Activated gamma-delta T cell (primary cell): Measurements from ENCODE around the gene ITGA1.
"Not testable (repeated sequence)": the region's sequence is repeated elsewhere in the genome, so short reads cannot be mapped to it uniquely, and the experiment has no call there.

Source experiments
- DNase-seq: peaks from one replicate; lab custom pipeline; 2025; lab: John Stamatoyannopoulos, UW

ITGA1 gene

DNA sequence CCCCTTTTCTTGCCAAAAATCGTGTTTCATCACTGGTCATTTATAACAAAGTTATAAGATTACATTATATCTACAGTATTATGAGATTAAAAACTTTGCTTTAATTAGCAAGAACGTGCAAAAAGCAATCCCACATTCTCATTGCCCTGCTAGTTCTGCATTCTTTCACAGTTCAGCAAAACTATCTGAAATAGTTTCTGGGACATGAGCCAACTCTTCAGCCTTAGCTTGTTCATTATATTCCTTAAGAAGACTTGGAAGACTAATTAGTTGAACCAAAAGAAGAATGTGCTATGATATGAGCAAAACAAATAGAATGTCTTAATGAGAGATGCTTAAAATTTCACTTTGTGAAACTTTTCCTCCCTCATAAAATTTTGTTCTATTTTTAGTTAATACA is 76.7 kb downstream of the ITGA1 start:
- no peak for DNase-seq

DNA sequence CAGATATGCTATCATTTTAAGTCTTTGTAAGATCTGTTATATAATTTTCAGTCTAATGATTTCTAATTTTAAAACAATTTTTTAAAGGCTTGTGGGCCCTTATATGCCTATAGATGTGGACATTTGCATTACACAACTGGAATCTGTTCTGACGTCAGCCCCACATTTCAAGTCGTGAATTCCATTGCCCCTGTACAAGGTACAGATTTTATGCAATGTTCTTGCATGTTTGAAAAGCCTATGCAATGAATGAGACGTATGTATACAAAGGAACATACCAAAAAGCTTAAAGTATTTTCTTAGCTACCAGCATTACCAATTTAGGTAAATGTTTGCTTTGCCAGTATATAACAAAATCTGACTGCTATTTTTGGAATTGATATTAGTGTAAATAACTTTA is 77.2 kb downstream of the ITGA1 start:
- no peak for DNase-seq

DNA sequence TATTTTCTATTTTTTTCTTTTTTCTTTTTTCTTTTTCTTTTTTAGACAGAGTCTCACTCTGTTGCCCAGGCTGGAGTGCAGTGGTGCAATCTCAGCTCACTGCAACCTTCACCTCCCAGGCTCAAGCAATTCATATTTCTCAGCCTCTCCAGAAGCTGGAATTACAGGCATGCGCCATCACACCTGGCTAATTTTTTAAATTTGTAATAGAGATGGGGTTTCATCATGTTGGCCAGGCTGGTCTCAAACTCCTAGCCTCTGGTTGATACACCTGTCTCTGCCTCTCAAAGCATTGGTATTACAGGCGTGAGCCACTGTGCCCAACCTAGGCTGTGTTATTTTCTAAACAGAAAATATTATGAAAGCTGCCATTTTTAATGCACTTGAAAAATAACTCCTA is 78.3 kb downstream of the ITGA1 start:
- DNase-seq, result not testable (repeated sequence)

DNA sequence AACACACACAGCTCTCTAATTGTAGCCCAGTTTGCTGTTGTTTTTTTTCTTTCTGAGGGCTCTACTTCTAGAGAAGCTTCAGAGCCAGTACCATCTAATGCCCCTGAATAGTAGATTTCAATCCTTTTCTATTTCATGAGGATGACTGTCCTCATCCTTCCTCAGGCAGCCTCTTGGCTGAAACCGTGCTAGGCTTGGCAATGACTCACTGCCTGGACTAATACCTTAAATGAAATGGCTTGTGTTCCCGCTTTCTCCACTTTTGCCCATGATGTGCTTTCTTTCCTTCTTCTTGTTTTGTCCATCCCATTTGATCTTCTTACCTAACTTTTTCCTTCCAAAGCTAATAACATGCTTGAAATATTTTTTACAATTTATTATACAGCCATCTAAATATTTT is 80.1 kb downstream of the ITGA1 start:
- no peak for DNase-seq

DNA sequence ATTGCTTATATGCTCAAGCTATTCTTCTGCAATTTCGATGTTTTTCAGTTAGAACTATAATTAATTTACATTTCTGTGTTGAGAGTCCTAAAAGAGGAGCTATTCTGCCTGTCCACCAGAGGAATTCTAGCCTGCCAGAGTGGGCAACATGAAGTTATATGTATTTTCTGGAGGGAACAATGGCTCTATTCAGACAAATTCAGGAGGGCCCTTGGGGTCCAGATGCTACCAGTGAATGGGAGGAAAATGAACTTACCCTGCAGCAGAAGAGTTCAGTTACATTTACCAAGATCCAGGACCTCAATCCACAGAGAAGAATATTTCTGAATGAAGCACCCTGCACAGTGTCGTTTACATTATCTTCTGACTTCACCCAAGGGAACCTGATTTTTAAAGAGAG is 80.7 kb downstream of the ITGA1 start:
- DNase-seq, result no peak

DNA sequence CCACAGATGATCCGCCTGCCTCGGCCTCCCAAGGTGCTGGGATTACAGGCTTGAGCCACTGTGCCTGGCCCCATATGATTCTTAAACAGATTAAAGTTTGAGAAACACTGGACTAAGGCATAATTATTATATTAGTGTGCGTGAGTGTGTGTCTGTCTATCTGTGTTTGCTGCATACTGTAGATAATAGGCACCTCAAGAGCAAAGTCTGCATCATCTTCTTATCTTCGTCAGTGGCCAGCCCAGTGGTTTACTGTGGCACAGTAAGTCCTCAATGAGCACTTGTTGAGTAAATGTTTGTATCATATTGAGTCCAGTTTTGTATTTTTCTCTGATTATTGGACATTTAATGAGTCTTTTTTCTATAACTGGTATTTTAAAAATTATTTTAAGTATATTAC is 81.7 kb downstream of the ITGA1 start:
- DNase-seq, result no peak

DNA sequence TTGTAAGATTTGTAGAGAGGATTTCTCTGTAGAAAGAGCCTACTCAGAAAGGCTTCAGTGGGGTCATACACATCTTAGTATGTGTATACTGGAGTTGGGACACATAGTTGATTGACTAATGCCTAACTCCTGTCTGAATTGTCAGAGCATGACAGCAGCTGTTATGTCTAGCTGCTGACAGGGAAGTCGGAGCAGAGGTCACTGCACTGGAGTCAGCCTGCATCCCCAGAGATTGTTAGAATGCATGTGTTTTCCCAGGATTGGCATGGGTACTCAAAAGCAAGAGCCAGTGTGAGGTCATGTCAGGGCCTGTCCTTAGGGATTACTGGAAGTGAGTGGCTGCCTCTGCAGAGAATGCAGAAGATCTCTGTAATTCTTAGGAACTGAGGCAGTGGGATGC is 82.7 kb downstream of the ITGA1 start:
- no peak for DNase-seq

DNA sequence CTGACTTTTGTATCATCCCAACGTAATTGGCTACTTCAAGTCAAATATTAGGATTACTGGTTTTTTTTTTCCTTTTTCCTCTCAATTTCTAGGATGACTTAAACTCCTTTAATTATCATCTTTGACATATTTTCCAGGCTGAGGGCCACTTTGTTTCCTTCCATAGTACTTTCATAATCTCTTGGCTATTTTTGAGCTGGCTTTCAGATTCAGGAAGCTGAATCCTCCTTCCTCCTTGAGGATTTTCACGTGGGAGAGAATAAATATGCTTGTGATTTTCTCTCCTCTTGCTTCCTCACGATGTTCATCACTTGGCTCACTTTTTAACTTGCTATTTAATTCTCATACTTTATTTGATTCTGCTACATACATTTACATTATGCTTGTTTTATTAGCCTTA is 88.1 kb downstream of the ITGA1 start:
- DNase-seq, result no peak

DNA sequence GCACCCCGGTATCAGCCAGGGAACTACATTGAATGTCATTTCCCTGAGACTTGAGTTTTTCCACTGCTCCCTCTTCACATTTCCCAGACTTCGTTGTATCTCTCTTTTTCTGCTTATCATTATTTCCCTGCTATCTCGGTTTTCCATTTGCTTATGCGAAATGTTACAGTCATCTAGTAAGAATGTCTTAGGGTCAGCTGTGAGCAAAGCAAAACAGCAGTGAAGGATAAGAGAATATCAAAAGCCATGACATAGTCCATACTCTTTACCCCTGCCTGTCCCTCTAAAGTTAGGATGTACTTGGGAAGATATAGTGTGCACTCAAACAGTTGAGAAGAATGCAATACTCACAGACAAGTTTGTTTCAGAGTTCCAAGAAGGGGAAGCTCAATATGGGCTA is 88.7 kb downstream of the ITGA1 start:
- DNase-seq, result no peak

DNA sequence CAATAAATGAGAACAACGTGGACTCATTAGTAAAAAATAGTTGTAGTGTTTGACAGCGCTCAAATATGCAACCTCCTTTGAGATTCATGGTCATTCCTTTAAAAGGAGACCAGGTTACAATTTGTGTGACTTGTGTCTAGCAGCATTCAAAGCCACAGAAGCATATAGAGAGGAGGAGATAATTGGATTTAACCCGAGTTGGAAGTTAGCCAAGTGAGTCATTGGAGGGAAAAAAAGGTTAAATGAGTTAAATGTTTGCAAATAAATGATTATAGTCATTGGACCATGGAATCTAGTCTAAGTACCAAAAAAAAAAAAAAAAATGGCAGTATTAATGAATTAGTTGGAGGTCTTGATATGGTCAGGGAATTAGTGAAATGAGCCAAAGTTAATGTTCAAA is 90.9 kb downstream of the ITGA1 start:
- DNase-seq, result no peak

DNA sequence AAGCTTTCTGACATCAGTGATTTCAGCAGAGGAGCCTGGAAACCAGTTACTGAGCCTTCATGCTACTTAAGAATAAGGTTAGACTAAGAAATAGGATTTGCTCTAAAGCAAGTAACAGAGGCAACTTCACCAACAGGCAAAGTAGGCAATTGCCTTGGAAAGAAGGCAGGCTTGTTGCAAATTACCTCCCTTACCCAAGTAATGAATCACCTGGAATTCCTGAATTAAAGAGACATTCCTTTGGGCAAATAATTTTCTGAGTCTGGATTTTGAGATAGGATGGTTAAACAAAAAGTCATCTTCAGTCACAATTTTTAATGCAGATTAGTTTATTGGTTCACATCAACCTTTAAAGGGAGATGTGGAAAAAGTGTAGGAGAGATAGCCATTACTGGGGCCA is 92.8 kb downstream of the ITGA1 start:
- DNase-seq, result no peak

DNA sequence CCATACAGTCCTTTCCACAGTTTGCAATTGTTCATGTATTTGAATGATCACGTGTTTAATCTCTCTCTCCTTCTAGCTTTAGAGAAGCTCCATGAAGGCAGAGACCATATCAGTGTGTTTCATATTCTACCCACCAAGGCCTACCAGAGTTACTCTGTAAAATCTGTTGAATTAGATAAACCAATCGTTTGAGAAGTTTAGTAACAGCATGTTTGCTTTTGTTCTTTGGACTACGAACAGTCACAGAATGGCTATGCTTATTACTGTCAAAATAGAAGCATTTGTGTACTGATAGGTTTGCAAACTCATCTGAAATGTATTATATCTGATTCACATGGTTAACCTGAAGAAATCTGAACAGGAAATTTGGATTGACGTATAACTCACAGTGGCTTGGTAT is 93.8 kb downstream of the ITGA1 start:
- no peak for DNase-seq

DNA sequence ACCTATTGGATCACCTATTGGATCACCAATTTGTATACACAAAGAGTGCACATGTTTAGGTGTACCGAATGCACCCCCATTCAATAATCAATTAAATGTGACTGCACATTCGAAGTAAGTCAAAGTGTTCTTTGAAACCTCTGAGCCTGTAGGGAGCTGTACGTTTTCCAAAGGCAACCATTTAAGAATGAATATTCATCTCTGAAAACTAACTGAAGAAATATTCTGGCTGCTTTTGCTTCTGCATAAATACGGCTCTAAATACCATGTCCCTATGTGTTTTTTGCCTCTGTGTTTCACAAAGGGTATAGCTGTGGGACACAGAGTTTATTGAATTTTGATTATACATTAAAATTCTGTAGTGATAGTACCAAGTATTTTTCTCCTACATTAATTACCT is 95.4 kb downstream of the ITGA1 start:
- no peak for DNase-seq

DNA sequence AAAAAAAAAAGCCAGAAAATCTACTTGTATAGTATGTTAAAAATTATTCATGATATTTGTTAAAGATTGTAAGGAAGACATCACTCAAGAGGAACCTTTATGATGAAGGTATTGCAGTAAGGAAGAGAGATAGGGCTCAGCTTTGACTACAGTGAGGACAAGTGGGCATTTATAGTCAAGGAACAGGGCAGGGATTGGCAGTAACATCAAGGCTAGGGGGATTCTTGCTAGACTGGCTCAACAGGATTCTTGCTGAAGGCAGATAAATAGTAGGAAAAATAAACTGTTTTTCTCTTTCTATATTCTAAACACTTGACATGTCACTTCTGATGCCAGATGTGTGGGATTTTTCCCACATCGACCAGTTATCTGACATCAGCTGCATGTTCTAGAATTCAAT is 96.7 kb downstream of the ITGA1 start:
- DNase-seq, result no peak

DNA sequence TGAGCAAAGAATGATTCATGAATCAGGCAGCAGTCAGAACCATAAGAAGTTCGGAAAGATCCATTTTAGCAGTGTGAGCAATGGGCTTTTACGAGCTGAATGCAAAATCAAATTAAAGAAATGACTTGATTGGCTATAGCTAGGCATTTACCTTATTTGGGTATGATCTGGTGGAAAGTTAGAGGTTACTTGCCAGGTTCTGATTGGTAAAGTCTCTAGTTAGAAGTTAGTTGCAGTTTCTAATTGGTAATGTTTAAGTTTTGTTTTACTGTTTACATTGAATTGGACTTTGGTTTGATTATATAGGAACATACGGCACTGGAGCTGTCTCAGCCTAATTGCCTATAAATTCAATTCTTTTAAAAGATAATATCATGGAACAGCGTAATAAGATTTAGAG is 97.9 kb downstream of the ITGA1 start:
- DNase-seq, result no peak

DNA sequence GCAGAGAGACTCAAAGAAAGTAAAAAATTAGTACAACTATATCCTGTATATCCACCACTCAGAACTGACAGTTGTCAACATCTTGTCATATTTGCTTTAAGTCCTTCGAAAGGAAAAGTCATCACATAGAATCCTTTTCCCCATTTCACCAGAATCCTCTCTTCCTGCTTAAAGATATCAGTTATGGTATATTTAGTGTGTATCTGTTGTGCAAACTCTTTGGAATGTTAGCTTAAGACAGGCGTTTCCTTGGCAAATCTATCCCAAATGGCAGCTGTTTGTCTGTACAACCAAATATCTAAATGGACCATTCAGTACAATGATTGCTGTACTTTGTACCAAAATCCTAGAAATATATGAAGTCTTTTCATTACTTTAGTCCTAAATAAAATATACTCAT is 98.5 kb downstream of the ITGA1 start:
- no peak for DNase-seq

DNA sequence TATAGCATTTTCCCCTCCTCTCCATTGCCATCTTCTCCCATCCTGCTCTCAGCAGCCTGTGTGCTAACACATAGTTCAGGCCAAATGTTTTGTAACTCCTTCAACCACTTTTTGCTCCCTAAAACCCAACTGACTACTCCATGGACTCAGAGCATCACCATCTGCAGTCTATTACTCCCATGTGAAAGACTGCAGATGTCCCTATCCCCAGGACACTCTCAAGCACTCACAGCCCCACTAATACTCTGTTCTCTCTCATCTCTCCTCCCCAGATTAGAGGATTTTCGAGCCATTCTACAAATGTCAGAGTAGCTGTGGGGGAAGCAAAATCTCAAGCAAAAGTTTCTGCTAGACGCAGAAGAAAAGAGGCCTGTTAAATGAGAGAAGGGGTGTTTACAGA is 99.3 kb downstream of the ITGA1 start:
- no peak for DNase-seq

DNA sequence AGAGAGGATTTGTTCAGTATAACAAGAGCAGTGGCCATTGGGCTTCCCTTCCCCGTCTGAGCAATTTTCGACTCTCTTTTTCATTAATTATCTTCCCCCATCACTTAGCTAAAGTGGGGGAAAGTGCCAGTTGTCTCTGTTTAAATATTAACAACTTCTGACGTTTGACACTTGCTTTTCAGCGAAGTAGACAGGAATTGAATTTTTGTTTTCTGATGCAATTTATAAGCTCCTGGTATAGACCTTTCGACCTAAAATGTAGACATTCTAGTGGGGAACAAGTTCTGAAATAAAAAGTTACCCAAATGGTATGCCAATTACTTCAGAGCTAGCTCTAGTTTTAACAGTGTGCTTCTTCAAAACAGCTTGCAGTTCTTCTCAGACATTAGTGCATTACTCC is 100.6 kb downstream of the ITGA1 start:
- no peak for DNase-seq

DNA sequence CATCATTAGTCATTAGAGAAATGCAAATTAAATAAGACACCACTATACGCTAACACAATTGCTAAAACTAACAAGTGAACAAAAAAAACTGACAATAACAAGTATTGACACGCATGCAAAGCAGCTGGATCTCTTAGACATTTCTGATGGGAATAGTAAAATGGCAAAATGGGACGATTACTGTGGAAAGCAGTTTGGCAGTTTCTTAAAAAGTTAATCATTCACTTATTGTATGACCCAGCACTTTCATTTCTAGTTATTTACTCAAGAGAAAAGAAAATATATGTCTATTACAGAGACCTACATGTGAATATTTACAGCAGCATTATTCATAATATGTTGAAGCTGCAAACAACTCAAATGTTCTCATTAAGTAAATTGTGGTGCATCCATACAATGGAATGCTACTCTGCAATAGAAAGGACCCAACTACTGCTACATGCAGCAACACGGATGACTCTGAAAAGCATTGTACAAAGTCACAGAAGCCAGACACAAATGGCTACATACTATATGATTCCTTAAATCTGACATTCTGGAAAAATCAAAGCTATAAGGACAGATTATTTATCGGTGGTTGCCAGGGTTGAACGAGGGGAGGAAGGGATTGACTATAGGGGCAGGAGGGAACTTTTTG is 104.6 kb downstream of the ITGA1 start:
- no peak for DNase-seq

DNA sequence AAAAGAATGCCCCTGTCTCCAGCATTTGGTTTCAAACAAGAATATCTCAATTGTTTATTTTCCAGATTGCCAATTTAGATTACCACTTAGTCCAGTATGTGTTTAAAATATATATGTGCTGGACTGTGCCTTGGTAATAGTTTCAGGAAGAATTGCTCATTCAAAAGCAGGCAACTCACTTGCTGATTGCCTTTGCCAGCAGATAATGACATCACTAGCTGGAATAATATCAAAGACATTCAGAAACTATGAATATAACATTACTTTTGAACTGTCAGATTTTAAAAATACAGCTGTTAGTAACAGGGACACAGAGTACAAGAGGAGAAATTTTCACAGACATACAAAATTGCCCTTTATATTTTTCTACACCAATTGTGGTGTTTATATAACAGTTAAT is 105.4 kb downstream of the ITGA1 start:
- DNase-seq, result no peak

DNA sequence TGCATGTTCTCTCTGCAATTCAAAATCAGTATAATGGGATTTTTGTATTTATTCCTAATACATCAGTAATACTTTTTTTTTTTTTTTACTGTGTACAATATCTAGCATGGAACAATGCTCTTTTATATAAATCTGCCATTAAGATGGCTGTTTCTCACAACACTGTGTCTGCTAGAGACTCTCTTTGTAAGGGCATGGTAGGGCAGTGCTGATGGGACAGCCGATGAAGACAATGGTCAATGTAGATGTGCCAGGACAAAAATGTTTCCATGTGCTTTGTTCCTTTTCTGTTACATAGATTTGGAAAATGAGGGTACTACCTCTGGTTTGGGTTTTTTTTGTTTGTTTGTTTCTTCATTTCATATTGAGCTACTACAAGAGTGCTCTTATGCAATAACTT is 106.1 kb downstream of the ITGA1 start:
- DNase-seq, result no peak

DNA sequence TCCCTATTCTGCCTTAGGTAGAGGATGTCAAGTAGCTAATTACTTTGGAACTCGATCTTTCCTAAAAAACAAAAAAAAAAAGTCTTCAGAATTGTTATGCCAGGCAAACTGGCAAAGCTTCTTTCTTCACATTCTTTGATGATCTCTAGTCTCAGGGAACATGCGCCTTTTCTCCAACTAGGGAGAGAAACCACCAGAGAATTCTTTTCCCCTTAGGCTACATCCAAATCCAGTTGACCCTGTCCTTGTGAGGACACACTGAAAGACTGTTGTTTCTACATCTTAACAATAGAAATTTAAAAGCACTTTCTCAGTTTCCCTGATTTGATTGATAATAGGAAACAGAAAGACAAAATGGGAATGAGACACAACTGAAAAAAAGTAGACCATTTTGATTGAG is 106.7 kb downstream of the ITGA1 start:
- no peak for DNase-seq

DNA sequence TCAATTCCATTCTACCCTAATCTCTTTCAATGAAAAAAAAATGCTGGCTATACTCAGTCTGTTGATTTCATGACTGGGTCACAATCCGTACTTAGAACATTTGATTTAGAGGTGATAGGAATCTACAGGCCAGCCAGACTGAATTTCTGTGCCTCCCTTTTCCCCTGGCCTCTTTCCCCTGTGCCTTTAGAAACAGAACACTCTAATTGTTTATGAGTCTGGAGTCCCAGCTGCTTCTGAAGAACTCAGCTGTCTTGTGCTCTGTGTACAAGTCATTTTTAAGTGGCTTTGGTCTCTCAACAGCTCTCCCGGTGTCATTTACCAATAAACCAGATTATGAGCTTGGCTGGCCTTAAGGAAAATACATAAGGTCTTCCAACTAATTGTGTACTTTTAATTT is 107.4 kb downstream of the ITGA1 start:
- DNase-seq, result no peak

DNA sequence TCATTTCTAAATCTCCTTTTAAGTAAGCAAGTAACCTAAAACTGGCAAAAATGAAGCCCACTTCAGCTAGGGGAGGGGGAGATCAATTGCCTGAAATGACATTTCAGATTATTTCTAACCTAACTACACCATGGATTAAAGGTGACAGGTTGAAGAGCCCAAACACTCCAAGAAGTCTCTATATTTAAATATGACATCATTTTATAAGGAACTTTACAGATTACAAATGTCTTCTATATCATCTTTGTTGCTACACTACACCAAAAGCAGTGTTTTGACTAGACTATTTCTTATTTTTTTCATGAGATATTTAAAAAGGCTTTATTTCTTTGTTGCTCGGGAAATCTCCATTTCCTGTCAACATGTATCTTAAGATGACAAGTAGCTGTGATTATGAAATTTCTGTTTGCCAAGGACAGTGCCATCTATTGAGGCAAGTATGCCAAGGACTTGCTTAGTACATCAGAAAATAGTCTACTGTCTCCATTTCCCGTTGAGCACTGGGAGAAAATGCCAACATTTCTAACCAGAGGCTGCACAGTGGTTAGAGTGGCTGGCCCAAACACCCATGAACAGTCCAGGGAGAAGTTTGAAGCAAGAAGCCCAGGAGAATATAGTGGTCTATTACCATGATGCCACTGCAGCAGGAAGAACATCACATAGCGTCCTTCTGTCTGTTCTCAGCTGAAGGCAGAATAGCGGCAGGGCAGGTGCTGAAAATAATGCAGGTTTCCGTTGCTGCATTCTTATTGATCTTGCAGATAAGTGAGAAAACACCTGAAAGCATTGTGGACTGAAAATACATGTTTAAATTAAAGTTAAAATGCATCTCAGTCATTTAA is 108.1 kb downstream of the ITGA1 start:
- DNase-seq, result no peak
